CD14-positive monocyte (primary cell): Measurements from ENCODE around the gene ZFPL1. TPM values are rescaled to one million over a fixed set of nuclear protein-coding genes. Genes with fewer than 3 reads are reported as not detected.

Experiments used
- DNase-seq, 3 donors: peaks; one replicate each; pipeline ENCODE4 v3.0.0-alpha.2; 2011 to 2022
- H2AFZ ChIP-seq: 2 replicates; pipeline ENCODE4 v1.6.0; 2012; ENCODE audit warnings: mild to moderate bottlenecking, low read depth, low read length, inconsistent platforms; ENCODE audit not compliant: insufficient read depth, poor library complexity, severe bottlenecking
- H3K27ac ChIP-seq, 2 donors: 1 replicate in 1 of 2; 2 replicates in 1 of 2; pipeline ENCODE4 v1.5.1; 2012 to 2013; ENCODE audit warnings: low read length in 2 of 2, control low read depth in 1 of 2, inconsistent platforms in 1 of 2, low read depth in 1 of 2, mild to moderate bottlenecking in 1 of 2
- H3K27me3 ChIP-seq, 2 donors: one replicate each; pipeline versions ENCODE4 v1.6.0 to v1.6.1; 2011 to 2013; ENCODE audit warnings: low read length in 2 of 2; ENCODE audit not compliant: control insufficient read depth in 2 of 2, insufficient read depth in 2 of 2
- H3K36me3 ChIP-seq, 2 donors: replicated peaks in 1 of 2; 1 replicate in 1 of 2; 2 replicates in 1 of 2; pipeline versions ENCODE4 v1.5.1 to v1.6.1; 2012 to 2013; ENCODE audit warnings: low read length in 2 of 2, control low read depth in 1 of 2, inconsistent platforms in 1 of 2, mild to moderate bottlenecking in 1 of 2; ENCODE audit not compliant: insufficient read depth in 2 of 2, control insufficient read depth in 1 of 2
- H3K4me1 ChIP-seq, 2 donors: 1 replicate in 1 of 2; 2 replicates in 1 of 2; pipeline versions ENCODE4 v1.5.1 to v1.6.1; 2012 to 2013; ENCODE audit warnings: low read length in 2 of 2, control low read depth in 1 of 2, inconsistent platforms in 1 of 2, mild to moderate bottlenecking in 1 of 2, moderate library complexity in 1 of 2; ENCODE audit not compliant: insufficient read depth in 2 of 2, control insufficient read depth in 1 of 2
- H3K4me2 ChIP-seq: replicated peaks from 2 replicates; pipeline ENCODE3; 2012; ENCODE audit warnings: low read length, moderate library complexity, mild to moderate bottlenecking; ENCODE audit not compliant: poor library complexity, severe bottlenecking; ENCODE audit errors: extremely low read depth
- H3K4me3 ChIP-seq, 3 experiments: fragments of 200-600 bp in 1 of 3; sonication (generic) in 1 of 3; replicated peaks in 1 of 3; 1 replicate in 2 of 3; 2 replicates in 1 of 3; pipeline ENCODE4 v1.5.1; 2011 to 2013; ENCODE audit warnings: low read length in 3 of 3, mild to moderate bottlenecking in 3 of 3, control low read depth in 2 of 3, low read depth in 2 of 3, inconsistent platforms in 1 of 3, moderate library complexity in 1 of 3
- H3K79me2 ChIP-seq: 2 replicates; pipeline ENCODE4 v1.6.0; 2012; ENCODE audit warnings: mild to moderate bottlenecking, control low read depth, inconsistent platforms, low read length, moderate library complexity; ENCODE audit not compliant: insufficient read depth
- H3K9ac ChIP-seq: 2 replicates; pipeline ENCODE4 v1.6.0; 2017; ENCODE audit warnings: low read length, mild to moderate bottlenecking; ENCODE audit not compliant: insufficient read depth, poor library complexity, severe bottlenecking
- H3K9me3 ChIP-seq, 2 donors: replicated peaks in 1 of 2; 1 replicate in 1 of 2; 2 replicates in 1 of 2; pipeline versions ENCODE4 v1.5.1 to v1.6.1; 2012 to 2013; ENCODE audit warnings: low read length in 2 of 2, control low read depth in 1 of 2; ENCODE audit not compliant: control insufficient read depth in 1 of 2, insufficient read depth in 1 of 2
- H4K20me1 ChIP-seq: 2 replicates; pipeline ENCODE4 v1.6.0; 2012; ENCODE audit warnings: mild to moderate bottlenecking, low read length, control low read depth, moderate library complexity; ENCODE audit not compliant: insufficient read depth
- H3K27ac Mint-ChIP-seq, 7 donors: one replicate each; pipeline ENCODE4 v1.8.0; 2020; ENCODE audit warnings: mild to moderate bottlenecking in 7 of 7, mixed read lengths in 7 of 7, moderate library complexity in 6 of 7, inconsistent platforms in 2 of 7
- H3K27me3 Mint-ChIP-seq, 3 donors: one replicate each; pipeline ENCODE4 v1.8.0; 2021 to 2022; ENCODE audit warnings: low read depth in 3 of 3, mild to moderate bottlenecking in 3 of 3, mixed read lengths in 3 of 3, moderate library complexity in 3 of 3, inconsistent platforms in 1 of 3
- H3K36me3 Mint-ChIP-seq, 2 donors: one replicate each; pipeline ENCODE4 v1.8.0; 2020; ENCODE audit warnings: mixed read lengths in 2 of 2, inconsistent platforms in 1 of 2, mild to moderate bottlenecking in 1 of 2
- H3K4me1 Mint-ChIP-seq: one replicate; pipeline ENCODE4 v1.8.0; 2020; ENCODE audit warnings: mild to moderate bottlenecking, mixed read lengths
- H3K4me3 Mint-ChIP-seq, 2 donors: one replicate each; pipeline ENCODE4 v1.8.0; 2020; ENCODE audit warnings: mild to moderate bottlenecking in 2 of 2, mixed read lengths in 2 of 2, moderate library complexity in 1 of 2
- H3K9me3 Mint-ChIP-seq, 7 donors: one replicate each; pipeline ENCODE4 v1.8.0; 2020 to 2022; ENCODE audit warnings: mixed read lengths in 7 of 7, mild to moderate bottlenecking in 6 of 7, moderate library complexity in 6 of 7, inconsistent platforms in 2 of 7
- CTCF ChIP-seq: fragments of 200-600 bp; IDR thresholded peaks from one replicate; pipeline ENCODE4 v1.8.0; 2022; ENCODE audit warnings: antibody characterized with exemption, mild to moderate bottlenecking
- WGBS: methylation state at CpG from one replicate; pipeline ENCODE4 v1.1.5; 2013; ENCODE audit warnings: missing lambda C conversion rate; ENCODE audit not compliant: insufficient coverage; 5-methylcytosine and 5-hydroxymethylcytosine counted together
- intact Hi-C, 2 donors: fragments of 100-400 bp; cut with micrococcal nuclease; formaldehyde crosslinking; loops; one replicate each; pipeline versions ENCODE4 v1.15.0 to v1.15.1; 2023
- polyA plus RNA-seq, 3 donors: library from polyadenylated mRNA; depleted of rRNA in 1 of 3; unstranded in 2 of 3; stranded (reverse) in 1 of 3; fragments of 300-500 nt in 2 of 3; fragments of >200 nt in 1 of 3; fragmentation: Illumina TruSeq in 2 of 3; gene quantifications; 1 replicate in 2 of 3; 2 replicates in 1 of 3; pipeline ENCODE4 v1.2.3, GENCODE V29; 2012 to 2021

The ZFPL1 gene
- polyA plus RNA-seq, 3 donors, result 25.1 to 41.1 (median 27.2) TPM

- Histone ChIP-seq H4K20me1 (no peaks in the 10 kb centered on the region), H2AFZ (no peak overlapping the region), H3K4me1 (peaks cover 3 to 9% of the 10 kb centered on the region in 2 donors), H3K36me3 (no peaks in the 10 kb centered on the region), H3K4me2 (no peak overlapping the region), H3K4me3 (no peak overlapping the region), H3K9me3 (no peaks in the 10 kb centered on the region), H3K9ac (no peak overlapping the region), H3K27ac (no peak overlapping the region), H3K27me3 (no peaks in the 10 kb centered on the region), H3K79me2 (no peaks in the 10 kb centered on the region)
- peaks cover 5 to 12% (median 8%) of the 10 kb centered on the region in 3 donors for H3K27me3 Mint-ChIP-seq
- intact Hi-C loops, result no loop called here
- no peak overlapping the region for H3K27ac Mint-ChIP-seq
- no peak for TF ChIP-seq CTCF
- no peak overlapping the region for H3K4me3 Mint-ChIP-seq
- H3K9me3 Mint-ChIP-seq, result peaks cover 0 to 5% (median 0%) of the 10 kb centered on the region in 7 donors
- no peaks in the 10 kb centered on the region for H3K36me3 Mint-ChIP-seq
- no CpG with 5 or more reads among the region's 1 CpG for WGBS
- H3K4me1 Mint-ChIP-seq, result peaks cover 20% of the 10 kb centered on the region
- no peak for DNase-seq
These were observed 28.5 kb upstream of the ZFPL1 start for GRCh38 chr11:65055538-65055937.

GRCh38 chr11:65056999-65057398 lies 27.0 kb upstream of the ZFPL1 start:
- Histone ChIP-seq H3K27me3 (no peaks in the 10 kb centered on the region), H3K36me3 (no peaks in the 10 kb centered on the region), H3K4me1 (peaks cover 5 to 12% of the 10 kb centered on the region in 2 donors), H3K4me3 (no peak overlapping the region), H2AFZ (no peak overlapping the region), H4K20me1 (no peaks in the 10 kb centered on the region), H3K27ac (no peak overlapping the region), H3K4me2 (no peak overlapping the region), H3K79me2 (no peaks in the 10 kb centered on the region), H3K9ac (no peak overlapping the region), H3K9me3 (no peaks in the 10 kb centered on the region)
- Mint-ChIP-seq H3K4me1 (peaks cover 33% of the 10 kb centered on the region), H3K27ac (no peak overlapping the region), H3K27me3 (peaks cover 9 to 16% (median 14%) of the 10 kb centered on the region in 3 donors), H3K4me3 (no peak overlapping the region), H3K36me3 (no peaks in the 10 kb centered on the region), H3K9me3 (peaks cover 0 to 5% (median 1%) of the 10 kb centered on the region in 7 donors)
- intact Hi-C loops, result no loop called here
- DNase-seq, result no peak
- no peak for TF ChIP-seq CTCF
- 92% methylated on average over 2 of the region's 6 CpGs for WGBS
